ENCODE data around the gene GPRC5B. TPM values are rescaled to one million over a fixed set of nuclear protein-coding genes. Genes with fewer than 3 reads are reported as not detected.

Gene GPRC5B
- total and polyA plus RNA-seq, 2 of the 8 experiments (the other 6 are each of a cell fraction or from before 2014, with no cell fraction given) = 106 to 160 TPM

- TF ChIP-seq ATF3 (IDR thresholded peaks at IDR 0.05; ENCODE audit: insufficient read depth, low read depth, low read length) = no peak
- no peak for TF ChIP-seq SP1 (IDR thresholded peaks at IDR 0.05; ENCODE audit: low read depth, low read length)
- no peak for TF ChIP-seq CREB1 (IDR thresholded peaks at IDR 0.05)
These were observed 38.7 kb upstream of the GPRC5B start (continued) for GRCh38 chr16:19923396-19923795.
